Endodermal cell (in vitro differentiated cells): Measurements from ENCODE around the gene UBA52. TPM values are rescaled to one million over a fixed set of nuclear protein-coding genes. Genes with fewer than 3 reads are reported as not detected.
A peak's percentile ranks its signal among the peaks of the same experiment; 100 is the strongest.

Source experiments
- DNase-seq: peaks from one replicate; pipeline ENCODE4 v3.0.0-alpha.2; 2017
- H3K27ac ChIP-seq: 2 replicates; pipeline ENCODE4 v1.5.1; 2013; ENCODE audit warnings: mild to moderate bottlenecking, low read depth, low read length, moderate library complexity
- H3K27me3 ChIP-seq: 2 replicates; pipeline ENCODE4 v1.6.1; 2013; ENCODE audit warnings: mild to moderate bottlenecking, low read length, moderate library complexity; ENCODE audit not compliant: insufficient read depth, control insufficient read depth, poor library complexity, severe bottlenecking
- H3K36me3 ChIP-seq: 2 replicates; pipeline ENCODE4 v1.7.0; 2013; ENCODE audit warnings: mild to moderate bottlenecking, low read length, moderate library complexity; ENCODE audit not compliant: control insufficient read depth, insufficient read depth
- H3K4me1 ChIP-seq: one replicate; pipeline ENCODE4 v1.7.0; 2013; ENCODE audit warnings: low read length; ENCODE audit not compliant: control insufficient read depth, insufficient read depth
- H3K4me3 ChIP-seq: 2 replicates; pipeline ENCODE4 v1.5.1; 2013; ENCODE audit warnings: mild to moderate bottlenecking, low read length, moderate library complexity
- H3K9ac ChIP-seq: 2 replicates; pipeline ENCODE4 v1.6.1; 2013; ENCODE audit warnings: mild to moderate bottlenecking, low read length, moderate library complexity; ENCODE audit not compliant: poor library complexity, severe bottlenecking; ENCODE audit errors: extremely low read depth
- H3K9me3 ChIP-seq: 2 replicates; pipeline ENCODE4 v1.6.1; 2013; ENCODE audit warnings: mild to moderate bottlenecking, low read length, moderate library complexity; ENCODE audit not compliant: control insufficient read depth
- H3K27ac Mint-ChIP-seq: 2 replicates; pipeline ENCODE4 v1.8.0; 2020; ENCODE audit warnings: mixed read lengths
- H3K27me3 Mint-ChIP-seq: 2 replicates; pipeline ENCODE4 v1.8.0; 2021; ENCODE audit warnings: mild to moderate bottlenecking, mixed read lengths; ENCODE audit not compliant: insufficient read depth
- H3K36me3 Mint-ChIP-seq: 2 replicates; pipeline ENCODE4 v1.8.0; 2020; ENCODE audit warnings: low read depth, mixed read lengths
- H3K4me1 Mint-ChIP-seq: 2 replicates; pipeline ENCODE4 v1.8.0; 2020; ENCODE audit warnings: mixed read lengths
- H3K4me3 Mint-ChIP-seq: 2 replicates; pipeline ENCODE4 v1.8.0; 2020; ENCODE audit warnings: mild to moderate bottlenecking, moderate library complexity, mixed read lengths
- H3K9me3 Mint-ChIP-seq: 2 replicates; pipeline ENCODE4 v1.8.0; 2020; ENCODE audit warnings: mild to moderate bottlenecking, mixed read lengths
- CTCF ChIP-seq: fragments of 200-600 bp; sonication (generic); conservative IDR thresholded peaks from 2 replicates; pipeline ENCODE4 v1.5.0; 2021; ENCODE audit warnings: antibody characterized with exemption, mild to moderate bottlenecking
- WGBS, 2 experiments: methylation state at CpG; one replicate each; pipeline versions ENCODE4 v1.1.5 to v1.1.7; 2013; ENCODE audit warnings: missing lambda C conversion rate in 2 of 2, mixed read lengths in 1 of 2; ENCODE audit not compliant: insufficient coverage in 1 of 2, insufficient read length in 1 of 2; 5-methylcytosine and 5-hydroxymethylcytosine counted together
- total RNA-seq, 2 donors: library from RNA; stranded (reverse); fragmentation: NEBNext Ultra II Directional in 1 of 2; extraction: Animal tissue kit (Norgen Biotek cat#: 25700) in 1 of 2; gene quantifications; 2 replicates in 1 of 2; 3 replicates in 1 of 2; pipeline ENCODE4 v1.2.1, GENCODE V29; 2021

Gene UBA52
- total RNA-seq, 2 donors from 2014 or later = 1,143 to 1,222 TPM

- H3K36me3 Mint-ChIP-seq = peaks cover 10% of the 10 kb centered on the region
- no peaks in the 10 kb centered on the region for H3K9me3 ChIP-seq
- H3K9me3 Mint-ChIP-seq = no peaks in the 10 kb centered on the region
- peak overlapping the region; percentile 87 for H3K4me3 Mint-ChIP-seq
- H3K36me3 ChIP-seq = peaks cover 12% of the 10 kb centered on the region
- no peaks in the 10 kb centered on the region for H3K4me1 ChIP-seq
- no peaks in the 10 kb centered on the region for H3K27me3 Mint-ChIP-seq
- peaks cover 6% of the 10 kb centered on the region for H3K4me1 Mint-ChIP-seq
- H3K27me3 ChIP-seq = no peaks in the 10 kb centered on the region
- peak overlapping the region; percentile 94 for H3K4me3 ChIP-seq
- peak overlapping the region; percentile 66 for H3K9ac ChIP-seq
- TF ChIP-seq CTCF = no peak
- no peak for DNase-seq
- no peak overlapping the region for H3K27ac ChIP-seq
- 73 to 90% methylated on average over 3 of the region's 3 CpGs for WGBS, 2 experiments
- peak overlapping the region; percentile 86 for H3K27ac Mint-ChIP-seq
These were observed 13.1 kb upstream of the UBA52 start for GRCh38 chr19:18558604-18559003.

GRCh38 chr19:18559685-18560084, 12.0 kb upstream of the UBA52 start:
- Histone ChIP-seq H3K4me3 (no peak overlapping the region), H3K27me3 (no peaks in the 10 kb centered on the region), H3K4me1 (no peaks in the 10 kb centered on the region), H3K9me3 (no peaks in the 10 kb centered on the region), H3K9ac (no peak overlapping the region), H3K27ac (no peak overlapping the region), H3K36me3 (peaks cover 22% of the 10 kb centered on the region)
- no peak for TF ChIP-seq CTCF
- Mint-ChIP-seq H3K27ac (no peak overlapping the region), H3K4me3 (no peak overlapping the region), H3K9me3 (no peaks in the 10 kb centered on the region), H3K27me3 (no peaks in the 10 kb centered on the region), H3K36me3 (peaks cover 18% of the 10 kb centered on the region), H3K4me1 (peaks cover 6% of the 10 kb centered on the region)
- 81 to 93% methylated on average over 5 of the region's 5 CpGs for WGBS, 2 experiments
- no peak for DNase-seq

GRCh38 chr19:18562086-18562485, 9.6 kb upstream of the UBA52 start:
- H3K27ac ChIP-seq = no peak overlapping the region
- Mint-ChIP-seq H3K27ac (no peak overlapping the region), H3K4me1 (peaks cover 6% of the 10 kb centered on the region), H3K27me3 (no peaks in the 10 kb centered on the region), H3K36me3 (peaks cover 28% of the 10 kb centered on the region), H3K4me3 (no peak overlapping the region), H3K9me3 (no peaks in the 10 kb centered on the region)
- H3K36me3 ChIP-seq = peaks cover 37% of the 10 kb centered on the region
- no peak for DNase-seq
- H3K27me3 ChIP-seq = no peaks in the 10 kb centered on the region
- H3K9ac ChIP-seq = no peak overlapping the region
- no peak overlapping the region for H3K4me3 ChIP-seq
- no peaks in the 10 kb centered on the region for H3K9me3 ChIP-seq
- TF ChIP-seq CTCF = no peak
- H3K4me1 ChIP-seq = no peaks in the 10 kb centered on the region
- WGBS, 2 experiments = 95 to 96% methylated on average over 12 to 14 of the region's 14 CpGs
